ENCODE data around the gene RSBN1.

- TF ChIP-seq CTCF (IDR thresholded peaks at IDR 0.05) (no peak), POLR2AphosphoS5 (IDR thresholded peaks at IDR 0.05) (no peak), POLR2A (IDR thresholded peaks at IDR 0.05) (no peak)
These were observed 77.8 kb downstream of the RSBN1 start for GRCh38 chr1:113734357-113735055.

All from gastroesophageal sphincter (tissue), 3 donors.